ENCODE measurements around the gene IL23R.

GRCh38 chr1:67159233-67159632 lies 7.0 kb upstream of the IL23R start:
- TF ChIP-seq POLR2A (IDR thresholded peaks at IDR 0.05): no peak
- TF ChIP-seq CTCF (IDR thresholded peaks at IDR 0.05): no peak
- no peak for TF ChIP-seq POLR2AphosphoS5 (IDR thresholded peaks at IDR 0.05)
